Peyer's patch (tissue), 4 donors: ENCODE results near the gene OR10A2. TPM values are rescaled to one million over a fixed set of nuclear protein-coding genes. Genes with fewer than 3 reads are reported as not detected.
"Not testable (repeated sequence)": the region's sequence is repeated elsewhere in the genome, so short reads cannot be mapped to it uniquely, and the experiment has no call there.

Source experiments
- DNase-seq, 3 donors: peaks; one replicate each; pipeline ENCODE4 v3.0.0-alpha.2; 2017 to 2019
- H3K27ac ChIP-seq, 4 donors: fragments of 200-600 bp; sonication (generic); one replicate each; pipeline ENCODE4 v1.5.1; 2016 to 2019
- H3K27me3 ChIP-seq, 2 donors: fragments of 200-600 bp; sonication (generic); one replicate each; pipeline ENCODE4 v1.5.1; 2019
- H3K36me3 ChIP-seq, 3 donors: fragments of 200-600 bp; sonication (generic); one replicate each; pipeline ENCODE4 v1.5.1; 2016 to 2019
- H3K4me1 ChIP-seq, 4 donors: fragments of 200-600 bp; sonication (generic); one replicate each; pipeline ENCODE4 v1.5.1; 2016 to 2019
- H3K4me3 ChIP-seq, 4 donors: fragments of 200-600 bp; sonication (generic); 1 replicate in 3 of 4; 2 replicates in 1 of 4; pipeline ENCODE4 v1.5.1; 2016 to 2019; ENCODE audit warnings: mild to moderate bottlenecking in 1 of 4
- H3K9me3 ChIP-seq, 4 donors: fragments of 200-600 bp; sonication (generic); one replicate each; pipeline ENCODE4 v1.5.1; 2016 to 2019; ENCODE audit warnings: mild to moderate bottlenecking in 1 of 4
- POLR2A ChIP-seq, 2 donors: fragments of 450-650 bp; IDR thresholded peaks; one replicate each; pipeline ENCODE4 v1.5.1; 2017; ENCODE audit warnings: antibody characterized with exemption in 2 of 2, mild to moderate bottlenecking in 2 of 2, moderate library complexity in 2 of 2
- total RNA-seq, 4 donors: library from RNA; depleted of rRNA; stranded (reverse); fragments of >200 nt; gene quantifications; one replicate each; pipeline ENCODE4 v1.1.0, GENCODE V29; 2016
- TF ChIP-seq, protein P1 (sequence below), 6 experiments: fragments of 450-650 bp in 4 of 6; fragments of 200-600 bp in 2 of 6; sonication (generic) in 1 of 6; IDR thresholded peaks; one replicate each; pipeline ENCODE4 v1.5.1; 2017 to 2019; ENCODE audit warnings: antibody characterized with exemption in 6 of 6, mild to moderate bottlenecking in 3 of 6, moderate library complexity in 1 of 6

Gene OR10A2
- total RNA-seq, 4 donors from 2014 or later = not detected

DNA sequence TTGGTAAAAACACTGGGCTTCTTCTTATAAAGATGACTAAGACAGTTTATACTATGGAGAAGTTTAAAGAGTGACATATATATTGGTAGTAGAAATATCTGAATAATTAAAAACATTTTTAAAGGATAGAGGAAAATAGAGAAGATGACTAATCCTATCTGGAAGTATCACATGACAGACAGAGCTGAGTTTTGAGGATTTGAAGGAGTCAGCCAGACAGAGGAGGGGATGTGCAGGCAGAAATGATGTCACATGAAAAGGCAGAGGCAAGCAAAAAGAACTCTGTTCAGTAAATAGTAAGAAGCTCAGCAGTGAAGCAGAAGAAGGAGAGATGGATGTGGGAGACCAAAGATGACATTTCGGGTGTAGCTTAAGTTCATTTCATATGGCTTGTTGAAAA, 1.6 kb downstream of the OR10A2 start:
- no peaks in the 10 kb centered on the region for H3K4me1 ChIP-seq
- no peak for TF ChIP-seq POLR2A (IDR thresholded peaks at IDR 0.05)
- TF ChIP-seq, protein P1, sequence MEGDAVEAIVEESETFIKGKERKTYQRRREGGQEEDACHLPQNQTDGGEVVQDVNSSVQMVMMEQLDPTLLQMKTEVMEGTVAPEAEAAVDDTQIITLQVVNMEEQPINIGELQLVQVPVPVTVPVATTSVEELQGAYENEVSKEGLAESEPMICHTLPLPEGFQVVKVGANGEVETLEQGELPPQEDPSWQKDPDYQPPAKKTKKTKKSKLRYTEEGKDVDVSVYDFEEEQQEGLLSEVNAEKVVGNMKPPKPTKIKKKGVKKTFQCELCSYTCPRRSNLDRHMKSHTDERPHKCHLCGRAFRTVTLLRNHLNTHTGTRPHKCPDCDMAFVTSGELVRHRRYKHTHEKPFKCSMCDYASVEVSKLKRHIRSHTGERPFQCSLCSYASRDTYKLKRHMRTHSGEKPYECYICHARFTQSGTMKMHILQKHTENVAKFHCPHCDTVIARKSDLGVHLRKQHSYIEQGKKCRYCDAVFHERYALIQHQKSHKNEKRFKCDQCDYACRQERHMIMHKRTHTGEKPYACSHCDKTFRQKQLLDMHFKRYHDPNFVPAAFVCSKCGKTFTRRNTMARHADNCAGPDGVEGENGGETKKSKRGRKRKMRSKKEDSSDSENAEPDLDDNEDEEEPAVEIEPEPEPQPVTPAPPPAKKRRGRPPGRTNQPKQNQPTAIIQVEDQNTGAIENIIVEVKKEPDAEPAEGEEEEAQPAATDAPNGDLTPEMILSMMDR (IDR thresholded peaks at IDR 0.05) = no peak

DNA sequence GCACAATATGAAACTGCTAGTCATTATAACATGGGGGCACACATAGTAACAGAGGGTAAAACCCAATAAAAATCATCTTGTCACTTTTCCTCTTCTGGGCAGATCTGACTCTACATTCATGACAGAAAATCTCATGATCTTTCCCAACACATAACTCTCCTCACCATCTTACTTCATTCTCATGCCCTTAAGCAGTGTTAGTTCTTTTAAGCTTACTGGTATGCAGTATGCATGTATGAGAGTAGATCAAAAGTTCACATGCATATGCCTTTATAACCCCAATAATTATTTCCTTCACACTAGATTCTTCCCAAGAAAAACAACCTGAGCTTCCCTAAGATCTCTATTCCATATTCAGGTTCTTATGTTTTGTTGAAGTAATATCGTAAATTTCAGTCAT, 8.4 kb downstream of the OR10A2 start:
- no peak for DNase-seq
- Histone ChIP-seq H3K4me3 (no peak overlapping the region), H3K27me3 (no peaks in the 10 kb centered on the region), H3K36me3 (no peaks in the 10 kb centered on the region), H3K9me3 (no peaks in the 10 kb centered on the region), H3K4me1 (no peaks in the 10 kb centered on the region), H3K27ac (no peak overlapping the region)
- TF ChIP-seq POLR2A (IDR thresholded peaks at IDR 0.05) = no peak

More for the DNA sequence above, 1.6 kb downstream of the OR10A2 start:
- no peak overlapping the region for H3K4me3 ChIP-seq
- no peak overlapping the region for H3K27ac ChIP-seq
- DNase-seq = no peak
- no peaks in the 10 kb centered on the region for H3K36me3 ChIP-seq
- no peaks in the 10 kb centered on the region for H3K9me3 ChIP-seq
- no peaks in the 10 kb centered on the region for H3K27me3 ChIP-seq

DNA sequence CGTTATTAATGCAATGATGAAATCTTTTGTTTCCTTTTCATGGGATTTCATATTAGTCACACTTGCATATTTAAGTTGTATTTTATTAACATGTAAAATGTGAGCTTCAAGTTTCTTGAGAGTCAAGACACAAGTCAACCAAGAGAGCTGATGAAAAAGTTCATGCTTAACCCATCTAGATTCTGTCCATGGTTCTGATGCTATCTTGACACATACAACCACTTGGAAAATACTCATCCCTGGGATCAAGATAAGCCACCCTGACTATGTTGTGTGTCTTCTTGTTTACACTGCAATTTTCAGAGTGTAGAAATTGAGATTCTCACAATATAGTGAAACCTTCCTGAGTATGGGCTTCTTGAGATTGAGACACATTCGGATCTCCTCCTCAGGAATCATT, 12.9 kb downstream of the OR10A2 start:
- Histone ChIP-seq H3K4me3 (no peak overlapping the region), H3K27me3 (no peaks in the 10 kb centered on the region), H3K9me3 (no peaks in the 10 kb centered on the region), H3K27ac (no peak overlapping the region), H3K36me3 (no peaks in the 10 kb centered on the region), H3K4me1 (no peaks in the 10 kb centered on the region)
- TF ChIP-seq, protein P1 (IDR thresholded peaks at IDR 0.05) = no peak
- no peak for DNase-seq

DNA sequence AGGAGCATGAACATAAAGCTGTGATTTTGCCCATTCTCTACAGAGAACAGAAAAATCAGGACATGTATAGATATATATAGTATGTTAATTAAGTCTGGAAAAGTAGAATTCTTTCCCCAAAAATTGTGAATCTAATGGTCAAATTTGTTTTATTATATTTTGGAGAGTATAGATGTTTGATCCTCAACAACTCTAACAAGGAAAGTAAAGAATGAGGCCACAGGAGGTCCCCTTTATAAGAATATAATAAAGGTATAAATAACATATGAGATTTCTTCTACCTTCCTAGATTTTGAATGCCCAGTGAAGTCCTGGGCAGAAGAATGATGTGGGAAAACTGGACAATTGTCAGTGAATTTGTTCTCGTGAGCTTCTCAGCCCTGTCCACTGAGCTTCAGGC, 13.5 kb downstream of the OR10A2 start, which contains the start of gene OR10A4:
Gene OR10A4 (plus strand): TSS at position 301 of the 400 bp plus-strand sequence. CDS start 23 bp downstream, at position 324.
- Histone ChIP-seq H3K4me3 (no peak within 1 kb of the TSS), H3K27ac (no peak within 1 kb of the TSS), H3K27me3 (no peaks in the 10 kb centered on the region), H3K36me3 (no peaks in the 10 kb centered on the region), H3K4me1 (no peaks in the 10 kb centered on the region), H3K9me3 (no peaks in the 10 kb centered on the region)
- DNase-seq = no peak
- TF ChIP-seq, protein P1 (IDR thresholded peaks at IDR 0.05) = no peak
- no peak for TF ChIP-seq POLR2A (IDR thresholded peaks at IDR 0.05)

DNA sequence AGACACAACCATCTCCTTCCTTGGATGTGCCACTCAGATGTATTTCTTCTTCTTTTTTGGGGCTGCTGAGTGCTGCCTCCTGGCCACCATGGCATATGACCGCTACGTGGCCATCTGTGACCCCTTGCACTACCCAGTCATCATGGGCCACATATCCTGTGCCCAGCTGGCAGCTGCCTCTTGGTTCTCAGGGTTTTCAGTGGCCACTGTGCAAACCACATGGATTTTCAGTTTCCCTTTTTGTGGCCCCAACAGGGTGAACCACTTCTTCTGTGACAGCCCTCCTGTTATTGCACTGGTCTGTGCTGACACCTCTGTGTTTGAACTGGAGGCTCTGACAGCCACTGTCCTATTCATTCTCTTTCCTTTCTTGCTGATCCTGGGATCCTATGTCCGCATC, 14.1 kb downstream of the OR10A2 start:
- TF ChIP-seq, protein P1 (IDR thresholded peaks at IDR 0.05) = no peak
- TF ChIP-seq POLR2A (IDR thresholded peaks at IDR 0.05) = no peak
- no peak overlapping the region for H3K4me3 ChIP-seq
- H3K4me1 ChIP-seq = no peaks in the 10 kb centered on the region
- no peak overlapping the region for H3K27ac ChIP-seq
- no peaks in the 10 kb centered on the region for H3K27me3 ChIP-seq
- no peaks in the 10 kb centered on the region for H3K36me3 ChIP-seq
- H3K9me3 ChIP-seq = no peaks in the 10 kb centered on the region
- no peak for DNase-seq

DNA sequence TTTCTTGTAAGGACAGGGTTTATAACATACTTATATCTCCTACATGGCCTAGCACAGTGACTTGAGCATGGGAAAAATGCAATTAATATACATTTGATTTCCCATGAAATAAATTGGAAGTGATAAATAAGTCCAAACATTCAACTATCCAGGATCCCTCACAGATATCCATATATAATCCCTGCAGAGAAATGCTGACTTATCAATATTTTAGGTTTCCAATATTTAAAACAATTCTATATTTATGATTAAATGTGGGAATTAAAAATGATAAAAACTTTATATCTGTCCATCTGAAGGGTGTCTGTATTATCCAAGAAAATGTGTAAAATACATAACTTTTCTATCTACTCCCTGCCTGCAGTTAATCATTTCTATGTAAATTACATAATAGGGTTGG, 19.9 kb downstream of the OR10A2 start:
- Histone ChIP-seq H3K27me3 (no peaks in the 10 kb centered on the region), H3K4me1 (no peaks in the 10 kb centered on the region), H3K27ac (no peak overlapping the region), H3K9me3 (no peaks in the 10 kb centered on the region), H3K4me3 (no peak overlapping the region), H3K36me3 (no peaks in the 10 kb centered on the region)
- DNase-seq = no peak
- TF ChIP-seq, protein P1 (IDR thresholded peaks at IDR 0.05) = no peak
- no peak for TF ChIP-seq POLR2A (IDR thresholded peaks at IDR 0.05)

DNA sequence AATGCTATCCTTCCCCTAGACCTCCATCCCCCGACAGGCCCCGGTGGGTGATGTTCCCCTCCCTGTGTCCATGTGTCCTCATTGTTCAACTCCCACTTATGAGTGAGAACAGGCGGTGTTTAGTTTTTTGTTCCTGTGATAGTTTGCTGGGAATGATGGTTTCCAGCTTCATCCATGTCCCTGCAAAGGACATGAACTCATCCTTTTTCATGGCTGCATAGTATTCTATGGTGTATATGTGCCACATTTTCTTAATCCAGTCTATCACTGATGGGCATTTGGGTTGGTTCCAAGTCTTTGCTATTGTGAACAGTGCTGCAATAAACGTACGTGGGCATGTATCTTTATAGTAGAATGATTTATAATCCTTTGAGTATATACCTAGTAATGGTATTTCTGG, 24.9 kb downstream of the OR10A2 start:
- H3K27ac ChIP-seq, H3K27me3 ChIP-seq, H3K9me3 ChIP-seq, H3K4me3 ChIP-seq, DNase-seq, H3K36me3 ChIP-seq, H3K4me1 ChIP-seq: not testable (repeated sequence)
